Measurements from ENCODE around the gene NEDD8.
"Not testable (repeated sequence)": the region's sequence is repeated elsewhere in the genome, so short reads cannot be mapped to it uniquely, and the experiment has no call there.

NEDD8 gene

GRCh38 chr14:24234095-24235005 lies 2.2 kb upstream of the NEDD8 start:
- H3K27me3 ChIP-seq (ENCODE audit: control insufficient read depth in 1 of 2, insufficient read depth in 2 of 2, low read length in 2 of 2), result no peaks in the 10 kb centered on the region
- no peaks in the 10 kb centered on the region for H3K9me3 ChIP-seq (ENCODE audit: control insufficient read depth in 2 of 2, low read length in 2 of 2)
- H3K9ac ChIP-seq (ENCODE audit: low read length in 2 of 2), result no peak overlapping the region
- peaks cover 37 to 41% of the 10 kb centered on the region in 2 donors for H3K36me3 ChIP-seq (ENCODE audit: control insufficient read depth in 2 of 2, insufficient read depth in 2 of 2, low read length in 2 of 2)
- no peak overlapping the region for H3K4me3 ChIP-seq (ENCODE audit: low read length in 2 of 2)
- peaks cover 28% of the 10 kb centered on the region for H3K4me1 ChIP-seq (ENCODE audit: control insufficient read depth, insufficient read depth, low read length)
- H3K27ac ChIP-seq (ENCODE audit: low read length), result no peak overlapping the region

GRCh38 chr14:24233538-24233866 lies 1.3 kb upstream of the NEDD8 start:
- Histone ChIP-seq H3K9me3 (ENCODE audit: control insufficient read depth in 2 of 2, low read length in 2 of 2) (no peaks in the 10 kb centered on the region), H3K36me3 (ENCODE audit: control insufficient read depth in 2 of 2, insufficient read depth in 2 of 2, low read length in 2 of 2) (peaks cover 30 to 32% of the 10 kb centered on the region in 2 donors), H3K4me3 (ENCODE audit: low read length in 2 of 2) (peak overlapping the region; percentile 86 to 97), H3K4me1 (ENCODE audit: control insufficient read depth, insufficient read depth, low read length) (peaks cover 25% of the 10 kb centered on the region), H3K27me3 (ENCODE audit: control insufficient read depth in 1 of 2, insufficient read depth in 2 of 2, low read length in 2 of 2) (no peaks in the 10 kb centered on the region), H3K9ac (ENCODE audit: low read length in 2 of 2) (peak overlapping the region; percentile 78 to 86), H3K27ac (ENCODE audit: low read length) (peak overlapping the region; percentile 84)

GRCh38 chr14:24232645-24233537 lies 724 bp upstream of the NEDD8 start, which contains the start of gene GMPR2:
Gene GMPR2, plus strand, starts transcription at chr14:24232929. Its CDS starts 325 bp downstream, at chr14:24233254.
- H3K4me1 ChIP-seq (ENCODE audit: control insufficient read depth, insufficient read depth, low read length), result peaks cover 25% of the 10 kb centered on the region
- H3K9me3 ChIP-seq (ENCODE audit: control insufficient read depth in 2 of 2, low read length in 2 of 2), result no peaks in the 10 kb centered on the region
- peak within 1 kb of the TSS; percentile 78 to 86 for H3K9ac ChIP-seq (ENCODE audit: low read length in 2 of 2)
- H3K4me3 ChIP-seq (ENCODE audit: low read length in 2 of 2), result peak within 1 kb of the TSS; percentile 86 to 97
- peaks cover 24 to 26% of the 10 kb centered on the region in 2 donors for H3K36me3 ChIP-seq (ENCODE audit: control insufficient read depth in 2 of 2, insufficient read depth in 2 of 2, low read length in 2 of 2)
- H3K27me3 ChIP-seq (ENCODE audit: control insufficient read depth in 1 of 2, insufficient read depth in 2 of 2, low read length in 2 of 2), result no peaks in the 10 kb centered on the region
- peak within 1 kb of the TSS; percentile 84 for H3K27ac ChIP-seq (ENCODE audit: low read length)

GRCh38 chr14:24231263-24232120 lies 675 bp downstream of the NEDD8 start:
- peak overlapping the region; percentile 86 to 97 for H3K4me3 ChIP-seq (ENCODE audit: low read length in 2 of 2)
- H3K4me1 ChIP-seq (ENCODE audit: control insufficient read depth, insufficient read depth, low read length), result peaks cover 25% of the 10 kb centered on the region
- peak overlapping the region; percentile 84 for H3K27ac ChIP-seq (ENCODE audit: low read length)
- no peaks in the 10 kb centered on the region for H3K9me3 ChIP-seq (ENCODE audit: control insufficient read depth in 2 of 2, low read length in 2 of 2)
- peak overlapping the region; percentile 78 to 84 for H3K9ac ChIP-seq (ENCODE audit: low read length in 2 of 2)
- H3K36me3 ChIP-seq (ENCODE audit: control insufficient read depth in 2 of 2, insufficient read depth in 2 of 2, low read length in 2 of 2), result peaks cover 10 to 14% of the 10 kb centered on the region in 2 donors
- H3K27me3 ChIP-seq (ENCODE audit: control insufficient read depth in 1 of 2, insufficient read depth in 2 of 2, low read length in 2 of 2), result no peaks in the 10 kb centered on the region

GRCh38 chr14:24228902-24229301 lies 3.3 kb downstream of the NEDD8 start:
- no peak overlapping the region for H3K27ac ChIP-seq (ENCODE audit: low read length)
- H3K27me3 ChIP-seq (ENCODE audit: control insufficient read depth in 1 of 2, insufficient read depth in 2 of 2, low read length in 2 of 2), result no peaks in the 10 kb centered on the region
- no peaks in the 10 kb centered on the region for H3K9me3 ChIP-seq (ENCODE audit: control insufficient read depth in 2 of 2, low read length in 2 of 2)
- no peak overlapping the region for H3K4me3 ChIP-seq (ENCODE audit: low read length in 2 of 2)
- no peak overlapping the region for H3K9ac ChIP-seq (ENCODE audit: low read length in 2 of 2)
- peaks cover 0 to 2% of the 10 kb centered on the region in 2 donors for H3K36me3 ChIP-seq (ENCODE audit: control insufficient read depth in 2 of 2, insufficient read depth in 2 of 2, low read length in 2 of 2)
- H3K4me1 ChIP-seq (ENCODE audit: control insufficient read depth, insufficient read depth, low read length), result peaks cover 18% of the 10 kb centered on the region

- peaks cover 6% of the 10 kb centered on the region for H3K4me1 ChIP-seq (ENCODE audit: control insufficient read depth, insufficient read depth, low read length)
- no peaks in the 10 kb centered on the region for H3K9me3 ChIP-seq (ENCODE audit: control insufficient read depth in 2 of 2, low read length in 2 of 2)
- H3K4me3 ChIP-seq (ENCODE audit: low read length in 2 of 2), result no peak overlapping the region
- no peak overlapping the region for H3K9ac ChIP-seq (ENCODE audit: low read length in 2 of 2)
- no peaks in the 10 kb centered on the region for H3K27me3 ChIP-seq (ENCODE audit: control insufficient read depth in 1 of 2, insufficient read depth in 2 of 2, low read length in 2 of 2)
- H3K27ac ChIP-seq (ENCODE audit: low read length), result no peak overlapping the region
- peaks cover 0 to 2% of the 10 kb centered on the region in 2 donors for H3K36me3 ChIP-seq (ENCODE audit: control insufficient read depth in 2 of 2, insufficient read depth in 2 of 2, low read length in 2 of 2)
These were observed 5.7 kb downstream of the NEDD8 start for GRCh38 chr14:24226473-24226872.

GRCh38 chr14:24224618-24225071 lies 7.5 kb downstream of the NEDD8 start:
- Histone ChIP-seq H3K4me1 (ENCODE audit: control insufficient read depth, insufficient read depth, low read length) (no peaks in the 10 kb centered on the region), H3K4me3 (ENCODE audit: low read length in 2 of 2) (no peak overlapping the region), H3K9ac (ENCODE audit: low read length in 2 of 2) (no peak overlapping the region), H3K9me3 (ENCODE audit: control insufficient read depth in 2 of 2, low read length in 2 of 2) (no peaks in the 10 kb centered on the region), H3K36me3 (ENCODE audit: control insufficient read depth in 2 of 2, insufficient read depth in 2 of 2, low read length in 2 of 2) (peaks cover 0 to 2% of the 10 kb centered on the region in 2 donors), H3K27me3 (ENCODE audit: control insufficient read depth in 1 of 2, insufficient read depth in 2 of 2, low read length in 2 of 2) (no peaks in the 10 kb centered on the region), H3K27ac (ENCODE audit: low read length) (no peak overlapping the region)

GRCh38 chr14:24222987-24223386 lies 9.2 kb downstream of the NEDD8 start:
- not testable (repeated sequence) for H3K9ac ChIP-seq (ENCODE audit: low read length in 2 of 2); H3K4me3 ChIP-seq (ENCODE audit: low read length in 2 of 2); H3K27ac ChIP-seq (ENCODE audit: low read length); H3K36me3 ChIP-seq (ENCODE audit: control insufficient read depth in 2 of 2, insufficient read depth in 2 of 2, low read length in 2 of 2); H3K9me3 ChIP-seq (ENCODE audit: control insufficient read depth in 2 of 2, low read length in 2 of 2); H3K27me3 ChIP-seq (ENCODE audit: control insufficient read depth in 1 of 2, insufficient read depth in 2 of 2, low read length in 2 of 2); H3K4me1 ChIP-seq (ENCODE audit: control insufficient read depth, insufficient read depth, low read length)

- no peaks in the 10 kb centered on the region for H3K27me3 ChIP-seq (ENCODE audit: control insufficient read depth in 1 of 2, insufficient read depth in 2 of 2, low read length in 2 of 2)
- H3K36me3 ChIP-seq (ENCODE audit: control insufficient read depth in 2 of 2, insufficient read depth in 2 of 2, low read length in 2 of 2), result peaks cover 4 to 7% of the 10 kb centered on the region in 2 donors
- no peak overlapping the region for H3K27ac ChIP-seq (ENCODE audit: low read length)
- peaks cover 14% of the 10 kb centered on the region for H3K4me1 ChIP-seq (ENCODE audit: control insufficient read depth, insufficient read depth, low read length)
- no peak overlapping the region for H3K9ac ChIP-seq (ENCODE audit: low read length in 2 of 2)
- H3K9me3 ChIP-seq (ENCODE audit: control insufficient read depth in 2 of 2, low read length in 2 of 2), result no peaks in the 10 kb centered on the region
- H3K4me3 ChIP-seq (ENCODE audit: low read length in 2 of 2), result no peak overlapping the region
These were observed 12.6 kb downstream of the NEDD8 start for GRCh38 chr14:24219521-24219920.

GRCh38 chr14:24219080-24219479 lies 13.1 kb downstream of the NEDD8 start:
- Histone ChIP-seq H3K27ac (ENCODE audit: low read length) (no peak overlapping the region), H3K9ac (ENCODE audit: low read length in 2 of 2) (no peak overlapping the region), H3K36me3 (ENCODE audit: control insufficient read depth in 2 of 2, insufficient read depth in 2 of 2, low read length in 2 of 2) (peaks cover 4 to 7% of the 10 kb centered on the region in 2 donors), H3K9me3 (ENCODE audit: control insufficient read depth in 2 of 2, low read length in 2 of 2) (no peaks in the 10 kb centered on the region), H3K4me1 (ENCODE audit: control insufficient read depth, insufficient read depth, low read length) (peaks cover 18% of the 10 kb centered on the region), H3K27me3 (ENCODE audit: control insufficient read depth in 1 of 2, insufficient read depth in 2 of 2, low read length in 2 of 2) (no peaks in the 10 kb centered on the region), H3K4me3 (ENCODE audit: low read length in 2 of 2) (no peak overlapping the region)
